Prostate gland (tissue), 2 donors: ENCODE data around the gene PSKH1.

Experiments used
- POLR2A ChIP-seq: fragments of 450-650 bp; IDR thresholded peaks from one replicate; pipeline ENCODE4 v1.6.1; 2016; ENCODE audit warnings: antibody characterized with exemption, mild to moderate bottlenecking
- TF ChIP-seq, protein P1 (sequence below), 4 experiments: fragments of 200-600 bp in 2 of 4; fragments of 450-650 bp in 2 of 4; sonication (generic) in 2 of 4; IDR thresholded peaks; 1 replicate in 3 of 4; 2 replicates in 1 of 4; pipeline ENCODE4 v1.5.1; 2016 to 2019; ENCODE audit warnings: antibody characterized with exemption in 4 of 4, mild to moderate bottlenecking in 2 of 4, moderate library complexity in 2 of 4

DNA sequence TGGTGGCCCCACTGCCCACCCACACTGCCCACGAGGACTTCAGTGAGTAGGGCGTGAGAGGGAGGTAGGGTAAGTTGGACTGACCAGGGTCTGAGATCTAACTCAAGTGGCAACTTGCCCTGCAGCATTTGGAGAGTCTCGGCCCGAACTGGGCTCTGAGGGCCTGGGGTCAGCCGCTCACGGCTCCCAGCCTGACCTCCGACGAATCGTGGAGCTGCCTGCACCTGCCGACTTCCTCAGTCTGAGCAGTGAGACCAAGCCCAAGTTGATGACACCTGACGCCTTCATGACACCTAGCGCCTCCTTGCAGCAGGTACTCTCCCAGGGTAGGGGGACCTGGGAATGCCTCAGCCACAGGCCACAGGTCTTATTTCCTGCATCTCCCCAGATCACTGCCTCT is 13.6 kb upstream of the PSKH1 start:
- TF ChIP-seq POLR2A: no peak
- TF ChIP-seq, protein P1, sequence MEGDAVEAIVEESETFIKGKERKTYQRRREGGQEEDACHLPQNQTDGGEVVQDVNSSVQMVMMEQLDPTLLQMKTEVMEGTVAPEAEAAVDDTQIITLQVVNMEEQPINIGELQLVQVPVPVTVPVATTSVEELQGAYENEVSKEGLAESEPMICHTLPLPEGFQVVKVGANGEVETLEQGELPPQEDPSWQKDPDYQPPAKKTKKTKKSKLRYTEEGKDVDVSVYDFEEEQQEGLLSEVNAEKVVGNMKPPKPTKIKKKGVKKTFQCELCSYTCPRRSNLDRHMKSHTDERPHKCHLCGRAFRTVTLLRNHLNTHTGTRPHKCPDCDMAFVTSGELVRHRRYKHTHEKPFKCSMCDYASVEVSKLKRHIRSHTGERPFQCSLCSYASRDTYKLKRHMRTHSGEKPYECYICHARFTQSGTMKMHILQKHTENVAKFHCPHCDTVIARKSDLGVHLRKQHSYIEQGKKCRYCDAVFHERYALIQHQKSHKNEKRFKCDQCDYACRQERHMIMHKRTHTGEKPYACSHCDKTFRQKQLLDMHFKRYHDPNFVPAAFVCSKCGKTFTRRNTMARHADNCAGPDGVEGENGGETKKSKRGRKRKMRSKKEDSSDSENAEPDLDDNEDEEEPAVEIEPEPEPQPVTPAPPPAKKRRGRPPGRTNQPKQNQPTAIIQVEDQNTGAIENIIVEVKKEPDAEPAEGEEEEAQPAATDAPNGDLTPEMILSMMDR (IDR thresholded peaks at IDR 0.05): no peak
